ENCODE results near the gene ILDR2. TPM values are rescaled to one million over a fixed set of nuclear protein-coding genes. Genes with fewer than 3 reads are reported as not detected.

The ILDR2 gene
- total RNA-seq, 2 donors from 2014 or later, result 0.10 to 0.14 TPM

- no peak for DNase-seq (ENCODE audit: low spot score)
- intact Hi-C loops (cut with DNase I), result no loop called here
Measured at GRCh38 chr1:166933140-166933539, 42.2 kb downstream of the ILDR2 start.

GRCh38 chr1:166929911-166930310 lies 45.4 kb downstream of the ILDR2 start:
- DNase-seq (ENCODE audit: low spot score), result no peak
- intact Hi-C loops (cut with DNase I), result no loop called here

- DNase-seq (ENCODE audit: low spot score), result no peak
- intact Hi-C loops (cut with DNase I), result no loop called here
Measured at GRCh38 chr1:166927701-166928100, 47.6 kb downstream of the ILDR2 start.

GRCh38 chr1:166925810-166926478 lies 49.4 kb downstream of the ILDR2 start:
- intact Hi-C loops (cut with DNase I), result no loop called here
- no peak for DNase-seq (ENCODE audit: low spot score)

- intact Hi-C loops (cut with DNase I), result no loop called here
- DNase-seq (ENCODE audit: low spot score), result no peak
Measured at GRCh38 chr1:166924823-166925541, 50.4 kb downstream of the ILDR2 start.

- intact Hi-C loops (cut with DNase I), result no loop called here
- no peak for DNase-seq (ENCODE audit: low spot score)
Measured at GRCh38 chr1:166920561-166921475, 54.5 kb downstream of the ILDR2 start.

- intact Hi-C loops (cut with DNase I), result no loop called here
- no peak for DNase-seq (ENCODE audit: low spot score)
Measured at GRCh38 chr1:166918956-166919316, 56.4 kb downstream of the ILDR2 start.

- DNase-seq (ENCODE audit: low spot score), result no peak
- intact Hi-C loops (cut with DNase I), result no loop called here
Measured at GRCh38 chr1:166918088-166918955, 57.0 kb downstream of the ILDR2 start.

- DNase-seq (ENCODE audit: low spot score), result no peak
- intact Hi-C loops (cut with DNase I), result no loop called here
Measured at GRCh38 chr1:166915941-166916340, 59.4 kb downstream of the ILDR2 start.

GRCh38 chr1:166915042-166915441 lies 60.3 kb downstream of the ILDR2 start:
- intact Hi-C loops (cut with DNase I), result no loop called here

GRCh38 chr1:166914111-166914510 lies 61.2 kb downstream of the ILDR2 start:
- DNase-seq (ENCODE audit: low spot score), result no peak
- intact Hi-C loops (cut with DNase I), result no loop called here

More at GRCh38 chr1:166915042-166915441, 60.3 kb downstream of the ILDR2 start:
- no peak for DNase-seq (ENCODE audit: low spot score)

- intact Hi-C loops (cut with DNase I), result no loop called here
- no peak for DNase-seq (ENCODE audit: low spot score)
Measured at GRCh38 chr1:166911624-166912023, 63.7 kb downstream of the ILDR2 start.

- no peak for DNase-seq (ENCODE audit: low spot score)
- intact Hi-C loops (cut with DNase I), result no loop called here
Measured at GRCh38 chr1:166910396-166910994, 64.8 kb downstream of the ILDR2 start.

GRCh38 chr1:166908942-166909341 lies 66.4 kb downstream of the ILDR2 start:
- intact Hi-C loops (cut with DNase I), result no loop called here
- no peak for DNase-seq (ENCODE audit: low spot score)

- intact Hi-C loops (cut with DNase I), result no loop called here
- DNase-seq (ENCODE audit: low spot score), result no peak
Measured at GRCh38 chr1:166907763-166908162, 67.6 kb downstream of the ILDR2 start.

GRCh38 chr1:166907051-166907450 lies 68.3 kb downstream of the ILDR2 start:
- intact Hi-C loops (cut with DNase I), result no loop called here
- no peak for DNase-seq (ENCODE audit: low spot score)

GRCh38 chr1:166906647-166907046 lies 68.7 kb downstream of the ILDR2 start:
- intact Hi-C loops (cut with DNase I), result no loop called here
- DNase-seq (ENCODE audit: low spot score), result no peak

- intact Hi-C loops (cut with DNase I), result no loop called here
- no peak for DNase-seq (ENCODE audit: low spot score)
Measured at GRCh38 chr1:166905900-166906299, 69.4 kb downstream of the ILDR2 start.

GRCh38 chr1:166905136-166905535 lies 70.2 kb downstream of the ILDR2 start:
- no peak for DNase-seq (ENCODE audit: low spot score)
- intact Hi-C loops (cut with DNase I), result no loop called here

Data from posterior vena cava (tissue), 2 donors.